ENCODE data around the gene RAET1E. TPM values are rescaled to one million over a fixed set of nuclear protein-coding genes. Genes with fewer than 3 reads are reported as not detected.

RAET1E gene
- total and polyA plus RNA-seq, 2 donors (not counting 1 experiment from before 2014, with no cell fraction given), result not detected

- peaks cover 19% of the 10 kb centered on the region for H3K27me3 Mint-ChIP-seq
- POLR2A ChIA-PET, result no interaction called here
These were observed 9.4 kb upstream of the RAET1E start for GRCh38 chr6:149907317-149907716.

DNA sequence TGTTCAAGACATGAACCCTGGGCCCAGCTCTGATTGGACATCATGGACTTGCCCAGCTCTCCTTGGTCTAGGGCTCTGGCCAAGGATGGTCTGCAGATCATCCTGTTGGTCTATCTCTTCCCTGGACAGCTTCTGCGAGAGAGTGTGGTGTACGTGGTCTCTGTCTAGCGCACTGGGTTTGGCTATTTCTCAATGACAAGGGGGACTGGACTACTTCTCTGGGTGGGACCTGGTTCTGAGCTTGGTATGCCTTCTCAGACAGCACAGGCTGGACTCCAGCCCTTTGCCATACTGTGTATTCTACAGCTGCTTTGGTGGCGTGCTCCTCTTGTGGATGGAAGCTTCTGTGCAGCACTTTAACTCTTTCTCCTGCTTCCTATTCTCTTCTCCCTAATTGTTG, 8.5 kb upstream of the RAET1E start:
- Mint-ChIP-seq H3K4me1 (no peaks in the 10 kb centered on the region), H3K27me3 (peaks cover 24% of the 10 kb centered on the region), H3K4me3 (no peak overlapping the region), H3K9me3 (ENCODE audit: insufficient read depth) (peaks cover 8% of the 10 kb centered on the region), H3K27ac (no peak overlapping the region)
- Histone ChIP-seq H3K9ac (ENCODE audit: low read length) (no peak overlapping the region), H4K20me1 (ENCODE audit: control insufficient read depth, insufficient read depth, low read length, poor library complexity, severe bottlenecking) (no peaks in the 10 kb centered on the region), H3K27ac (ENCODE audit: low read length in 2 of 2) (no peak overlapping the region), H3K4me3 (ENCODE audit: control extremely low read depth in 1 of 5, extremely low read depth in 1 of 5, insufficient read depth in 1 of 5, low read depth in 2 of 5, low read length in 4 of 5) (no peak overlapping the region), H3K9me3 (ENCODE audit: control extremely low read depth in 1 of 3, control insufficient read depth in 2 of 3, insufficient read depth in 1 of 3, low read length in 2 of 3) (peaks cover 0 to 24% (median 8%) of the 10 kb centered on the region in 3 donors), H3K79me2 (ENCODE audit: control insufficient read depth, insufficient read depth, low read length) (no peaks in the 10 kb centered on the region), H3K27me3 (replicated peaks in 1 of 4; ENCODE audit: control extremely low read depth in 1 of 4, control insufficient read depth in 3 of 4, insufficient read depth in 4 of 4, low read length in 3 of 4) (peaks cover 0 to 16% (median under 1%) of the 10 kb centered on the region in 4 experiments), H3K36me3 (replicated peaks in 1 of 2; ENCODE audit: control extremely low read depth in 1 of 2, control insufficient read depth in 1 of 2, extremely low read depth in 1 of 2, insufficient read depth in 2 of 2, low read length in 1 of 2) (no peaks in the 10 kb centered on the region), H2AFZ (ENCODE audit: insufficient read depth, low read depth, low read length, poor library complexity, severe bottlenecking) (no peak overlapping the region), H3K4me2 (replicated peaks; ENCODE audit: low read depth, low read length, poor library complexity, severe bottlenecking) (no peak overlapping the region), H3K4me1 (ENCODE audit: control insufficient read depth in 2 of 2, insufficient read depth in 2 of 2, low read length in 2 of 2) (no peaks in the 10 kb centered on the region)
- POLR2A ChIA-PET, result no interaction called here
- CTCF ChIA-PET, result interaction anchor here (0.8 kb wide), 1 partner anchor 174 kb away, joined by 3 read pairs; no protein-coding TSS in a partner anchor
- TF ChIP-seq CTCF (IDR thresholded peaks at IDR 0.05) (no peak), EZH2 (IDR thresholded peaks at IDR 0.05; ENCODE audit: borderline replicate concordance, insufficient read depth, low read depth, low read length, poor library complexity, severe bottlenecking) (no peak)
- 93% methylated on average over 3 of the region's 4 CpGs for WGBS (ENCODE audit: insufficient coverage)
- intact Hi-C loops (cut with micrococcal nuclease), result no loop called here
- ATAC-seq (ENCODE audit: low read depth) (no peak), DNase-seq (no peak)

More at GRCh38 chr6:149907317-149907716, 9.4 kb upstream of the RAET1E start:
- ATAC-seq (ENCODE audit: low read depth), result no peak
- no peak overlapping the region for H2AFZ ChIP-seq (ENCODE audit: insufficient read depth, low read depth, low read length, poor library complexity, severe bottlenecking)
- intact Hi-C loops (cut with micrococcal nuclease), result no loop called here
- TF ChIP-seq CTCF (IDR thresholded peaks at IDR 0.05) (no peak), EZH2 (IDR thresholded peaks at IDR 0.05; ENCODE audit: borderline replicate concordance, insufficient read depth, low read depth, low read length, poor library complexity, severe bottlenecking) (no peak)
- H3K9me3 ChIP-seq (ENCODE audit: control extremely low read depth in 1 of 3, control insufficient read depth in 2 of 3, insufficient read depth in 1 of 3, low read length in 2 of 3), result peaks cover 0 to 24% (median 8%) of the 10 kb centered on the region in 3 donors
- no peaks in the 10 kb centered on the region for H4K20me1 ChIP-seq (ENCODE audit: control insufficient read depth, insufficient read depth, low read length, poor library complexity, severe bottlenecking)
- CTCF ChIA-PET, result no interaction called here
- H3K4me1 ChIP-seq (ENCODE audit: control insufficient read depth in 2 of 2, insufficient read depth in 2 of 2, low read length in 2 of 2), result no peaks in the 10 kb centered on the region
- no peaks in the 10 kb centered on the region for H3K36me3 ChIP-seq (replicated peaks in 1 of 2; ENCODE audit: control extremely low read depth in 1 of 2, control insufficient read depth in 1 of 2, extremely low read depth in 1 of 2, insufficient read depth in 2 of 2, low read length in 1 of 2)
- no peak overlapping the region for H3K4me3 ChIP-seq (ENCODE audit: control extremely low read depth in 1 of 5, extremely low read depth in 1 of 5, insufficient read depth in 1 of 5, low read depth in 2 of 5, low read length in 4 of 5)
- H3K9ac ChIP-seq (ENCODE audit: low read length), result no peak overlapping the region
- H3K4me3 Mint-ChIP-seq, result no peak overlapping the region
- H3K4me2 ChIP-seq (replicated peaks; ENCODE audit: low read depth, low read length, poor library complexity, severe bottlenecking), result no peak overlapping the region
- peaks cover 8% of the 10 kb centered on the region for H3K9me3 Mint-ChIP-seq (ENCODE audit: insufficient read depth)
- DNase-seq, result no peak
- H3K27me3 ChIP-seq (replicated peaks in 1 of 4; ENCODE audit: control extremely low read depth in 1 of 4, control insufficient read depth in 3 of 4, insufficient read depth in 4 of 4, low read length in 3 of 4), result peaks cover 0 to 15% (median under 1%) of the 10 kb centered on the region in 4 experiments
- WGBS (ENCODE audit: insufficient coverage), result no CpG with 5 or more reads among the region's 2 CpGs
- no peaks in the 10 kb centered on the region for H3K79me2 ChIP-seq (ENCODE audit: control insufficient read depth, insufficient read depth, low read length)
- H3K4me1 Mint-ChIP-seq, result no peaks in the 10 kb centered on the region
- no peak overlapping the region for H3K27ac Mint-ChIP-seq
- H3K27ac ChIP-seq (ENCODE audit: low read length in 2 of 2), result no peak overlapping the region

Data from B cell (primary cell).